A673 (cell line): Measurements from ENCODE around the gene CNGA4. TPM values are rescaled to one million over a fixed set of nuclear protein-coding genes. Genes with fewer than 3 reads are reported as not detected.
A peak's percentile ranks its signal among the peaks of the same experiment; 100 is the strongest.

Experiments used
- BruUV-seq: library from RNA; stranded (reverse); fragments of 400-500 nt; replicated peaks from 2 replicates; lab custom pipeline; 2021; lab: Mats Ljungman, UMichigan
- CTCF ChIA-PET: fragments of 300-600 bp; sonication (Branson Sonifier 250); formaldehyde crosslinking; loops from one replicate; lab custom pipeline; 2022; ENCODE audit warnings: antibody characterized with exemption; lab: Charles Lee
- POLR2A ChIA-PET: fragments of 300-600 bp; sonication (Branson Sonifier 250); formaldehyde crosslinking; loops from one replicate; lab custom pipeline; 2022; ENCODE audit warnings: antibody characterized with exemption; ENCODE audit not compliant: low non-redundant PET; lab: Charles Lee
- DNase-seq: peaks from one replicate; pipeline ENCODE4 v3.0.0-alpha.2; 2015; ENCODE audit warnings: low spot score
- H3K27ac ChIP-seq: fragments of 200-600 bp; sonication (generic); 2 replicates; pipeline ENCODE4 v1.5.1; 2016; ENCODE audit warnings: mixed run types, low read depth, mild to moderate bottlenecking, mixed read lengths, antibody characterized with exemption, low read length; ENCODE audit not compliant: poor library complexity, severe bottlenecking
- H3K27me3 ChIP-seq: fragments of 200-600 bp; sonication (generic); replicated peaks from 2 replicates; pipeline ENCODE4 v1.6.1; 2017; ENCODE audit warnings: mixed run types, low read depth, mild to moderate bottlenecking, mixed read lengths, antibody characterized with exemption, low read length; ENCODE audit not compliant: insufficient read depth, poor library complexity
- H3K36me3 ChIP-seq: fragments of 200-600 bp; sonication (generic); 2 replicates; pipeline ENCODE4 v1.6.1; 2016; ENCODE audit warnings: mixed run types, mild to moderate bottlenecking, mixed read lengths, antibody characterized with exemption, low read length; ENCODE audit not compliant: insufficient read depth, poor library complexity, severe bottlenecking
- H3K4me1 ChIP-seq: fragments of 200-600 bp; sonication (generic); 2 replicates; pipeline ENCODE4 v1.6.1; 2017; ENCODE audit warnings: mixed run types, mild to moderate bottlenecking, mixed read lengths, antibody characterized with exemption, low read length; ENCODE audit not compliant: insufficient read depth, poor library complexity, severe bottlenecking
- H3K4me3 ChIP-seq: fragments of 200-600 bp; sonication (generic); 2 replicates; pipeline ENCODE4 v1.5.1; 2016; ENCODE audit warnings: low read depth, mixed run types, mild to moderate bottlenecking, mixed read lengths, low read length; ENCODE audit not compliant: poor library complexity, severe bottlenecking
- H3K9me3 ChIP-seq: fragments of 200-600 bp; sonication (generic); 2 replicates; pipeline ENCODE4 v1.6.1; 2016; ENCODE audit warnings: mixed run types, low read depth, mild to moderate bottlenecking, mixed read lengths, antibody characterized with exemption, low read length; ENCODE audit not compliant: poor library complexity, severe bottlenecking
- EZH2 ChIP-seq: fragments of 200-600 bp; sonication (generic); IDR thresholded peaks from 2 replicates; pipeline ENCODE4 v1.6.1; 2017; ENCODE audit warnings: borderline replicate concordance, low read depth, mild to moderate bottlenecking, mixed read lengths, antibody characterized with exemption, low read length; ENCODE audit not compliant: poor library complexity, severe bottlenecking
- intact Hi-C: fragments of 100-400 bp; cut with micrococcal nuclease; formaldehyde crosslinking; loops from one replicate; pipeline ENCODE4 v1.10.0; 2022; ENCODE audit not compliant: unreplicated experiment
- total RNA-seq: library from RNA; stranded (reverse); gene quantifications from 2 replicates; pipeline ENCODE4 v1.2.3, GENCODE V29; 2021
- TF ChIP-seq, protein P1 (sequence below): fragments of 300-800, 200-600 bp; sonication (generic); conservative IDR thresholded peaks from 2 replicates; pipeline ENCODE4 v1.5.1; 2017; ENCODE audit warnings: low read depth, mild to moderate bottlenecking, antibody characterized with exemption, low read length, moderate library complexity, mixed read lengths

CNGA4 gene
- total RNA-seq, 1 experiment from 2014 or later = not detected

DNA sequence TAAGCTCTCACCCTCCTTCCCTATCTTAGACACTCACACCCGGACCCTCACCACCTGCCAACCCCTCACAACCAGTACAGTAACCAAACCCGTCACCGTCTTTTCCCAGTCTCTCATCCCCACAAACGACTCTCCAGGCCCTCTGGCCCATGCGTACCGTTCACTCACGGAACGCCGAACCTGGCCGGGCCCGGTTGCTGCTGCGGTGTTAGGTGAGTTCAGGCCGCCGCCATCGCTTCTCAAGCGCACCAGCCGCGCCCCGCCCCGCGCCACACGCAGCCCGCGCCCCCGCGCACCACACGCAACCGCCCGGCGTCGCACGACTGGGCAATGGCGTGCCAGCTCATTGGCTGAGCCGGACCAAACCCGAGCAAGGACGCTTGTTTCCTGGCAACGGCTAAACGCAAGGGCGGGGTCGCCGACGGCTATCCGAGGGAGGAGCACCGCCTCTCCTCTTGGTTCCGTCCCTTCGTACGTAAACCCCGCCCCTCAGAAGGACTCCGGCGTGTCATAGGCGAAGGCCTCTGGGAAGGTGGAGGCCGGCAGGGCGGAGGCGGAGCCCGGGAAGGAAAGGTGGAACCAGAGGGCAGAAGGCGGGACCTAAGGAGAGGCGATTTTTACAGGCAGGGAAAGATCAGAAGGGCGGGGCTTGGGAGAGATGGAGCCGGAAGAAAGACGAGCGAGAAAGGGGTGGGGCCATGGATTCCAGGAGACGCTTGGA, 4.3 kb upstream of the CNGA4 start, which contains the start of gene FHIP1B:
FHIP1B (minus strand) TSS at position 250 of the 721 bp plus-strand sequence. CDS start 10,120 bp downstream, outside the sequence.
- no TSS peak for BruUV-seq
- no peaks in the 10 kb centered on the region for H3K9me3 ChIP-seq
- TF ChIP-seq, protein P1, sequence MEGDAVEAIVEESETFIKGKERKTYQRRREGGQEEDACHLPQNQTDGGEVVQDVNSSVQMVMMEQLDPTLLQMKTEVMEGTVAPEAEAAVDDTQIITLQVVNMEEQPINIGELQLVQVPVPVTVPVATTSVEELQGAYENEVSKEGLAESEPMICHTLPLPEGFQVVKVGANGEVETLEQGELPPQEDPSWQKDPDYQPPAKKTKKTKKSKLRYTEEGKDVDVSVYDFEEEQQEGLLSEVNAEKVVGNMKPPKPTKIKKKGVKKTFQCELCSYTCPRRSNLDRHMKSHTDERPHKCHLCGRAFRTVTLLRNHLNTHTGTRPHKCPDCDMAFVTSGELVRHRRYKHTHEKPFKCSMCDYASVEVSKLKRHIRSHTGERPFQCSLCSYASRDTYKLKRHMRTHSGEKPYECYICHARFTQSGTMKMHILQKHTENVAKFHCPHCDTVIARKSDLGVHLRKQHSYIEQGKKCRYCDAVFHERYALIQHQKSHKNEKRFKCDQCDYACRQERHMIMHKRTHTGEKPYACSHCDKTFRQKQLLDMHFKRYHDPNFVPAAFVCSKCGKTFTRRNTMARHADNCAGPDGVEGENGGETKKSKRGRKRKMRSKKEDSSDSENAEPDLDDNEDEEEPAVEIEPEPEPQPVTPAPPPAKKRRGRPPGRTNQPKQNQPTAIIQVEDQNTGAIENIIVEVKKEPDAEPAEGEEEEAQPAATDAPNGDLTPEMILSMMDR = no peak
- TF ChIP-seq EZH2 = no peak
- H3K27ac ChIP-seq = peak within 1 kb of the TSS; percentile 73
- peak within 1 kb of the TSS; percentile 96 for H3K4me3 ChIP-seq
- DNase-seq = peak; percentile 99
- intact Hi-C loops = loop anchor here (10.0 kb wide), 1 partner anchor 230 kb away; no protein-coding TSS in a partner anchor
- POLR2A ChIA-PET = no interaction called here
- H3K27me3 ChIP-seq = no peaks in the 10 kb centered on the region
- no peaks in the 10 kb centered on the region for H3K4me1 ChIP-seq
- H3K36me3 ChIP-seq = no peaks in the 10 kb centered on the region
- CTCF ChIA-PET = interaction anchor here (0.6 to 1.2 kb wide), 2 partner anchors 128 to 145 kb away, joined by 3 read pairs; no protein-coding TSS in a partner anchor

DNA sequence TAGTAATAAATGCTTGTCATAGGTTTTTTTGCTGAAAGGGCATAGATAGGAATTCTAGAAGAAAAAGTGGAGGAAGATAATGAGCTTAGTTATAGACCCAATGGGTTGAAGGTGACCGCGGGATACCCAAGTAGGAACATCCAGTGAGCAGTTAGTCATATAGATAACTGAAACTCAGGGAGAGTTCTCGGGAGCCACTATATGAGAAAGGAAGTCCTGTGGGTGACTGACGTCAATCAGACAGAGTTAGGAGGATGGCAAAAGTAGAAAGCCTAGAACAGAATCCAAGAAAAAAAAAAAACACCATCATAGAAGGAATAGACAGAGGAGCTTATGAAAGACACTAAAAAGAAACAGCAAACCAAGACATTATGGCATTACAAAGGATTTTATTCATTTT, 1.6 kb upstream of the CNGA4 start:
- no TSS peak for BruUV-seq

DNA sequence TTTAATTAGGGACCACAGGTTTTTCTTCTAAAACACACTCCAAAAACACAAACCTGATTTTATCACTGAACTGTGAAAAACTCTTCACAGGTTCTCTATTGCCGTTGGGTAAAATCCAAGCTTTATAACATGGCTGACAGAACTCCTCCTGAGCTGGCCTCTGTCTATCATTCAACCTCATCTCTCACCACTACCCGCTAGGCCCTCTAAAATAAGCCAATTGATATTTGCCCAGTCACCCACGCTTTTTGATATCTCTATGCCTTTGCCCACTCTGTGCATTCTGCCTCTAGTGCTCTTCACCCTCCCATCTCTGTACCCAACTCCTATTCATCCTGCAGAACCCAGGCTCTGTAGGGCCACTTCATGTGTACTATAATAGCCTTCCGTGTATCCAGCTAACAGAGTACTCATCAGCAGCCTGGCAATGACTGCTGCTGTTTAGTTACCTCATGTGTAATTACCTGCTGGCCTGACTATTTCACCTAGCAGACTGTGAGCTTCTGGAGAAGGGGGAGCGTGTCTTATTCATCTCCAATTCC, 1.1 kb upstream of the CNGA4 start:
- no TSS peak for BruUV-seq
- no peaks in the 10 kb centered on the region for H3K36me3 ChIP-seq
- intact Hi-C loops = loop anchor here (10.0 kb wide), 1 partner anchor 227 kb away; no protein-coding TSS in a partner anchor
- TF ChIP-seq, protein P1 = no peak
- TF ChIP-seq EZH2 = no peak
- H3K27me3 ChIP-seq = no peaks in the 10 kb centered on the region
- ChIA-PET POLR2A (no interaction called here), CTCF (no interaction called here)
- H3K4me1 ChIP-seq = no peaks in the 10 kb centered on the region
- DNase-seq = no peak
- no peak overlapping the region for H3K27ac ChIP-seq
- no peak overlapping the region for H3K4me3 ChIP-seq
- H3K9me3 ChIP-seq = no peaks in the 10 kb centered on the region

More for the DNA sequence above, 1.6 kb upstream of the CNGA4 start:
- Histone ChIP-seq H3K27me3 (no peaks in the 10 kb centered on the region), H3K27ac (no peak overlapping the region), H3K9me3 (no peaks in the 10 kb centered on the region), H3K36me3 (no peaks in the 10 kb centered on the region), H3K4me3 (no peak overlapping the region), H3K4me1 (no peaks in the 10 kb centered on the region)
- POLR2A ChIA-PET = no interaction called here
- CTCF ChIA-PET = no interaction called here
- intact Hi-C loops = loop anchor here (10.0 kb wide), 1 partner anchor 228 kb away; no protein-coding TSS in a partner anchor
- no peak for DNase-seq
- no peak for TF ChIP-seq EZH2
- TF ChIP-seq, protein P1 = no peak
